Right ventricle myocardium inferior (tissue), 1 donor: ENCODE measurements around the gene NAP1L1. TPM values are rescaled to one million over a fixed set of nuclear protein-coding genes. Genes with fewer than 3 reads are reported as not detected.
A peak's percentile ranks its signal among the peaks of the same experiment; 100 is the strongest.

Source experiments
- ATAC-seq: fragments of 200-7000 bp; cut with Tn5 transposase; one replicate; pipeline ENCODE4 v1.9.1; 2020; ENCODE audit warnings: mild to moderate bottlenecking, moderate library complexity
- DNase-seq: peaks from one replicate; pipeline ENCODE4 v3.0.0; 2021; ENCODE audit errors: missing footprints
- intact Hi-C: fragments of 100-400 bp; cut with DNase I; formaldehyde crosslinking; loops from one replicate; pipeline ENCODE4 v1.11.0; 2022
- total RNA-seq: library from RNA; stranded (reverse); fragmentation: NEBNext Ultra II Directional; extraction: Animal tissue kit (Norgen Biotek cat#: 25700); gene quantifications from one replicate; pipeline ENCODE4 v1.2.1, GENCODE V29; 2021
- donor health status: DM: no; HTN: yes; CAD: no; lungs with severe emphysema.

The NAP1L1 gene
- total RNA-seq, 1 donor from 2014 or later: 267 TPM

DNA sequence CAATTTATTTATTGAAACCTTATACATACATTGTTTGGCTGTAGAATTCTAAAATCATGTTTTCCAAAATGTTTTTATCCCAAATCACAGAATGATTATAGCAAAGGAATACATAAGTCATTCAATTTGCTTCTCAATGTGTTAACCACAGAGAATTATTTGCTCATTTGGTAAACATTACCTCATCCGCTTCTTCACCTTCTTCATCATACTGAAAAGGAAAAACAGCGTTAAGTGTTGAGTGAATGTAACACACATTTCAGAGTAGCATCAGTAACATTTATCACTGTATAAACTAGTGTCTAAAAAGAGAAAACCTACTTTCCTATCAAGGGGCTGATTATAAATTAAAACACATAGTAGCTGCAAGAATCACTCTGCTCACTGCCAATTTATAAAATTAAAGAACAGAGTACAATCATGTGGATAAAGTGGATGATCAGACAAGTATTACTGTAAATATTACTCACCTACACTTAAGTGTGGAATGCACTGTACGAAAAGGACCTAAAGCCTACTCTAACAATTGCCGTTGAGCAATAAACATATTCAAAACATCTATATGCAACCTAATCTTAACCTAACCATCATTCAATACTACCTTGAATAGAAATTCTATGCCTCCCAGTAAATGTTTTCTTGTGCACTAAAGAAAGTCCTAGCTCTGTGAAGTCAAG, 34.8 kb downstream of the NAP1L1 start:
- DNase-seq (no peak), ATAC-seq (no peak)
- intact Hi-C loops: no loop called here

- intact Hi-C loops: no loop called here
- no peak for DNase-seq
- ATAC-seq: no peak
Observed at GRCh38 chr12:76047742-76048141, 36.7 kb downstream of the NAP1L1 start.

GRCh38 chr12:76047060-76047459, 37.4 kb downstream of the NAP1L1 start:
- intact Hi-C loops: no loop called here
- no peak for DNase-seq
- ATAC-seq: no peak

DNA sequence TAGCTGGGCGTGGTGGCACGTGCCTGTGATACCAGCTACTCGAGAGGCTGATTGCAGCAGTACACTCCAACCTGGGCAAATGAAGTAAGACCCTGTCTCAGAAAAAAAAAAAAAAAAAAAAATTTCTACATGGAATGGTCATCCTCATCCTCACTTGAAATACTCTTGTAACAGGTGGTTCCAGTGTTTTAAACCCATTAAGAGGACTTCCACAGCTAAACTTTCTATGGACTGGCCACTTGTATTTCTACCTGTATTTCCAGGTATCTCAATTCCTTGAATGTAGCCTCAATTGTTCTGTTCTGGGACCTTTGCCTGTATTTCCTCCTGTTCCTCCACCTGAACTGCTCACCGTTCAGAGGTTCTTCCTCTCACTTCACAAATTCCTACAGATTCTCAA, 41.1 kb downstream of the NAP1L1 start:
- intact Hi-C loops: no loop called here
- DNase-seq (no peak), ATAC-seq (no peak)

GRCh38 chr12:76042147-76042546, 42.3 kb downstream of the NAP1L1 start:
- ATAC-seq: no peak
- intact Hi-C loops: no loop called here

DNA sequence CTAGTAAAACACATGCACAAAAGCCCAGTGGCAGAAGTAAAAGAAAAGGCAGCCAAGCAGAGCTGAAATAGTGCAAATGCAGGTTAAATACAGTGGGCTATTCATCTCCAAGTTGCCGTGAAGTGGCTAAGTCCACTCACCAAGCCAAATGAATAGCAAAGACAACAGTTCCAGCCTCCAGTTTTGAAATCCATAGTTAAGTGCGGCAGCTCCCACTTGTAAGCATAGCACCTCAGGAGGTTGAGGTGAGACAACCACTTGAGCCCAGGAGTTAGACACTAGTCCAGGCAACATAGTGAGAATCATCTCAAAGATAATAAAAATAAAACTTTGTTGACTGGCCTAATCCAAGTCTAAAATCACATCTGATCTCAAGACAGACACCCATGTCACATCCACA, 43.1 kb downstream of the NAP1L1 start:
- no peak for DNase-seq
- ATAC-seq: no peak
- intact Hi-C loops: no loop called here

More at GRCh38 chr12:76042147-76042546, 42.3 kb downstream of the NAP1L1 start:
- no peak for DNase-seq

DNA sequence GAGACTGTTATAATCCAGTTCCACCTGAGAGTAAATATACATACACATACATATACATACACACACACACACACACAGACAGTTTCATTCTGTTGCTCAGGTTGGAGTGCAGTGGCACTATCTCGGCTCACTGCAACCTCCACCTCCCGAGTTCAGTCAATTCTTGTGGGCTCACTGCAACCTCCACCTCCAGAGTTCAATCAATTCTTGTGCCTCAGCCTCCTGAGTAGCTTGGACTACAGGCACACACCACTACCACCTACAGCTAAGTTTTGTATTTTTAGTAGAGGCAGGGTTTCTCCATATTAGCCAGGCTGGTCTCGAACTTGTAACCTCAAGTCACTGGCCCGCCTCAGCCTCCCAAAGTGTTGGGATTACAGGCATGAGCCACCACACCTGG, 44.0 kb downstream of the NAP1L1 start:
- ATAC-seq (no peak), DNase-seq (no peak)
- intact Hi-C loops: no loop called here

GRCh38 chr12:76038176-76038575, 46.3 kb downstream of the NAP1L1 start:
- ATAC-seq (no peak), DNase-seq (no peak)
- intact Hi-C loops: loop anchor here (10.0 kb wide), 1 partner anchor 483 kb away; no protein-coding TSS in a partner anchor

GRCh38 chr12:76037130-76038103, 47.1 kb downstream of the NAP1L1 start:
- ATAC-seq (peak; percentile 73), DNase-seq (no peak)
- intact Hi-C loops: loop anchor here (10.0 kb wide), 1 partner anchor 483 kb away; no protein-coding TSS in a partner anchor

GRCh38 chr12:76035045-76035444, 49.4 kb downstream of the NAP1L1 start:
- ATAC-seq: no peak
- DNase-seq: no peak
- intact Hi-C loops: loop anchor here (10.0 kb wide), 1 partner anchor 480 kb away; no protein-coding TSS in a partner anchor

- no peak for ATAC-seq
- no peak for DNase-seq
- intact Hi-C loops: loop anchor here (5.0 to 10.0 kb wide), 6 partner anchors 96 to 506 kb away; no protein-coding TSS in a partner anchor
Observed at GRCh38 chr12:76033081-76034011, 51.1 kb downstream of the NAP1L1 start.

DNA sequence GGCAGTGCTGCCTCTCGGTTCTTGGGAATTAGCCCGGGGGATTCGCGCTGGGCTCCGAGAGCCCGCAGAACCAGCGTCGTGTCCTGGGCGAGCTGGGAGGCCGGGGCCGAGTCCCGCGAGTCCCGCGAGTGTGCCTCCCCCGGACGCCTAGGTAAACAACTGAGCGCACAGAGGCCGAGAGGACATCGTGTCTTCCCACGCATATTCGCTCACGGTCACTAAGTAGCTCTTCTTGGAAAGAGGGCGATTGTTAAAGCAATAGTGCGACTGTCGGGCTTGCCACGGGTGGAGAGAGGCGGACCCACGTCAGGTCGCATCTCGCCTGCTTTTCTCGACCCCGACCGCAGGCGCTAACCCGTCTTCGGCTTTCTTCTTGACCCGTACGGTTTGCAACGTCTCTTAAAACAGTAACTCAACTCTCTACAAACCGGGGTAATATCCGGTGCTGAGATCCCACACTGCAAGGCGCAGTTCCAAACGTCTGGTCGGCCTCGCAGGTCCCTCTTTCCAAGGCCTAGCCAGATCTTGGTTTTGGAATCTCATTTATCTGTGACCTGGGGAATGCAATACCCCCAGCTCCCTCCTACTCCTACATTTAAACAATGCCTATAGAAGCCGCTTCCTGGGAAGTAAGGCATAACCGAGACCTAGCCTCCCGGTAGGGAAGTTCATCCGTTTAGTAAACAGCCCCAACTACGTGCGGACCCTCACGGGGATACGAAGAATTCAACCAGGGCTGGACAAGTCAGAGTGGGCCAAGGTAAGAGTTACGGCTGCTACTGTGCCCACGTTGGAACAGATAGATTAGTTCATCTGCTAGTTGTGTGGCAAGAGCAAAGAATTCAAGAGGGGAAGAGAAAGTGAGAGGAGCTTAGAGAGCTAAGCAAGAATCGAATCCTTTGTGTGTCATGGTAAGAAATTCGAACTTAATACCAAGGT, 52.2 kb downstream of the NAP1L1 start:
- DNase-seq (peak; percentile 79), ATAC-seq (peak; percentile 45)
- intact Hi-C loops: loop anchor here (5.0 to 10.0 kb wide), 6 partner anchors 95 to 505 kb away; no protein-coding TSS in a partner anchor

DNA sequence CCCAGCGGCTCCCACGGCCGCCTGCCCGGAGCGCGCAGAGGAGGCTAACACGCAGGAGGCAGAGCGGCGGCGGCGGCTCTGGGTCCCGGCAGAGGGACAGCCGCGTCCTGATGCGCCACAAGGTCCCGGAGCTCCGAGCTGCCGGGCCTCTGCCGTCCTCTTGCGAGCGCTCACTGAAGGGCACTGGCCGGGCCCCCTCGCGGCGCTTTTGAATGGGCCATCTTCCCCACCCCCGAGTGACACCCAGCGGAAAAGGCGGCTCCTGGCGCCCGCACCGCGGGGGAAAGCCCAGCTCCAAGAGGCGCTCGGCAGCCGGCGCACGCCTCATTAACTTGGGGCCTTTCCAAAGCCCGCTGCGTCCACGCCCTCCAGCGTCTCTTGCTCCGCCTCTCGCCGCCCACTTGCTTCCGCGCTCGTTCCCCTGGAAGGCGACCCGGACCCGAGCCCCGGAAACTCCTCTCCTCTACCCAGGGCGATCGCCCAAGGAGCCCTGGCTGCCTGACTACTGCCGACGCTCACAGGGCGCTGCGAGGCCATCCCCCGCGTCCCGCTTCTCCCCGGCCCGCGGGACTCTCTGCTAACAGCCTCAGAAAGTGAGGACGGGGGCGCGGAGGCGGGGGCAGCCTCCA, 53.0 kb downstream of the NAP1L1 start, which contains the start of gene PHLDA1:
Gene PHLDA1 (minus strand): TSS at position 363 of the 629 bp plus-strand sequence.
- ATAC-seq (peak; percentile 96), DNase-seq (peak; percentile 96)
- intact Hi-C loops: loop anchor here (2.0 to 10.0 kb wide), 7 partner anchors 94 to 504 kb away; no protein-coding TSS in a partner anchor

DNA sequence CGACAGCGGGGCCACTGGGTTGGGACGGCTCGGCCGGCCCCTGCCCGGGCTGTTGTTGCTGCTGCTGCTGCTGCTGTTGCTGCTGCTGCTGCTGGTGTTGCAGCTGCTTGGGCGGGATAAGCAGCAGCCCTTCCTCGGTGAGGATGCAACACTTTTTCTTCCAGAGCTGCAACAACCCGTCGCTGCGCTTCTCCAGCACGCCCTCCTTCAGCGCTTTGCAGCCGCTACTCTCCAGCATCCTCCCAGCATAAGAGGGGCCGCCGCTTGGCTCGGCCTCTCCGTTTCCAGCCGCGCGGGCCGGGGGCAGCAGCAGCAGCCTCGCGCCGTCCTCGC, 53.4 kb downstream of the NAP1L1 start:
- intact Hi-C loops: loop anchor here (2.0 to 10.0 kb wide), 7 partner anchors 94 to 504 kb away; no protein-coding TSS in a partner anchor
- ATAC-seq (no peak), DNase-seq (peak; percentile 67)

GRCh38 chr12:76030341-76031080, 54.0 kb downstream of the NAP1L1 start:
- peak; percentile 73 for DNase-seq
- ATAC-seq: peak; percentile 7
- intact Hi-C loops: loop anchor here (2.0 to 10.0 kb wide), 7 partner anchors 93 to 503 kb away; no protein-coding TSS in a partner anchor

DNA sequence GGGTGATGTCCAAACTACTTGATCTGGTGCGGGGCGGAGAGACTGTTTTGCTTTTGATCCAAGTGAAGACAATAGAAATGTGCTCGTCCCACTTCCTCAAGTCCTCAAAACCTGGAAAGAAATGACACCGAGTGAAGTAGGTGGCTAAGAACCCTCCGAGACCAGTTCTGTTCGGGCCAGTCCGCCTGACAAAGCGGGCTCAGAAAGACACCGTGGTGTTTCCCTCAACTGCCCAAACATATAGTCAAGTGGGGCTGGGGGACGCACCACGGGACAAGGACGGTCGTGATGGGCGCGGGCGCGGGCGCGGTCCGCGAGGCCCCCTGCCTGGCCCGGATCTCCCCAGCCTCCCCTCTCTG, 54.5 kb downstream of the NAP1L1 start:
- DNase-seq (no peak), ATAC-seq (no peak)
- intact Hi-C loops: loop anchor here (2.0 to 10.0 kb wide), 7 partner anchors 93 to 503 kb away; no protein-coding TSS in a partner anchor
